HG02588 (cell line): ENCODE results near the gene RASIP1.
"Not testable (repeated sequence)": the region's sequence is repeated elsewhere in the genome, so short reads cannot be mapped to it uniquely, and the experiment has no call there.

Experiments
- ATAC-seq: cut with Tn5 transposase; IDR thresholded peaks from one replicate; pipeline ENCODE4 v1.9.1; 2021; ENCODE audit warnings: mild to moderate bottlenecking, moderate library complexity; ENCODE audit not compliant: unreplicated experiment

The RASIP1 gene

GRCh38 chr19:48740164-48740972, at the start of gene RASIP1:
TSS of gene RASIP1 (minus strand) at chr19:48740610. CDS start at chr19:48740282, 328 bp downstream.
- no peak for ATAC-seq

GRCh38 chr19:48787331-48787730, 46.9 kb upstream of the RASIP1 start:
- not testable (repeated sequence) for ATAC-seq

- not testable (repeated sequence) for ATAC-seq
Measured at GRCh38 chr19:48786422-48786821, 46.0 kb upstream of the RASIP1 start.

- no peak for ATAC-seq
Measured at GRCh38 chr19:48784527-48784926, 44.1 kb upstream of the RASIP1 start.

GRCh38 chr19:48780631-48781391, 40.4 kb upstream of the RASIP1 start:
- no peak for ATAC-seq

GRCh38 chr19:48779636-48780035, 39.2 kb upstream of the RASIP1 start:
- ATAC-seq: no peak

GRCh38 chr19:48777720-48778119, 37.3 kb upstream of the RASIP1 start:
- ATAC-seq: no peak

- ATAC-seq: no peak
Measured at GRCh38 chr19:48777139-48777538, 36.7 kb upstream of the RASIP1 start.

GRCh38 chr19:48772503-48772953, 32.1 kb upstream of the RASIP1 start:
- ATAC-seq: no peak

GRCh38 chr19:48770734-48771472, 30.5 kb upstream of the RASIP1 start:
- no peak for ATAC-seq

- no peak for ATAC-seq
Measured at GRCh38 chr19:48770266-48770665, 29.9 kb upstream of the RASIP1 start.

- no peak for ATAC-seq
Measured at GRCh38 chr19:48768994-48769713, 28.7 kb upstream of the RASIP1 start.

- not testable (repeated sequence) for ATAC-seq
Measured at GRCh38 chr19:48768171-48768753, 27.9 kb upstream of the RASIP1 start.

GRCh38 chr19:48765816-48766215, 25.4 kb upstream of the RASIP1 start:
- ATAC-seq: not testable (repeated sequence)

GRCh38 chr19:48760504-48761205, 20.2 kb upstream of the RASIP1 start:
- ATAC-seq: no peak

GRCh38 chr19:48757741-48758144, 17.3 kb upstream of the RASIP1 start:
- no peak for ATAC-seq

- ATAC-seq: no peak
Measured at GRCh38 chr19:48757089-48757675, 16.8 kb upstream of the RASIP1 start.

GRCh38 chr19:48756686-48757085, 16.3 kb upstream of the RASIP1 start:
- no peak for ATAC-seq

GRCh38 chr19:48756212-48756611, 15.8 kb upstream of the RASIP1 start:
- ATAC-seq: no peak
